ENCODE results near the gene CHORDC1.
"Not testable (repeated sequence)": the region's sequence is repeated elsewhere in the genome, so short reads cannot be mapped to it uniquely, and the experiment has no call there.

Gene CHORDC1

GRCh38 chr11:90222459-90223247, at the start of gene CHORDC1:
CHORDC1 (minus strand) TSS chr11:90223049; CDS start chr11:90222954, 95 bp downstream.
- DNase-seq, result peak; percentile 77

- no peak for DNase-seq
Observed at GRCh38 chr11:90257158-90257525, 34.3 kb upstream of the CHORDC1 start.

- DNase-seq, result no peak
Observed at GRCh38 chr11:90256404-90257157, 33.7 kb upstream of the CHORDC1 start.

- no peak for DNase-seq
Observed at GRCh38 chr11:90254065-90254464, 31.2 kb upstream of the CHORDC1 start.

DNA sequence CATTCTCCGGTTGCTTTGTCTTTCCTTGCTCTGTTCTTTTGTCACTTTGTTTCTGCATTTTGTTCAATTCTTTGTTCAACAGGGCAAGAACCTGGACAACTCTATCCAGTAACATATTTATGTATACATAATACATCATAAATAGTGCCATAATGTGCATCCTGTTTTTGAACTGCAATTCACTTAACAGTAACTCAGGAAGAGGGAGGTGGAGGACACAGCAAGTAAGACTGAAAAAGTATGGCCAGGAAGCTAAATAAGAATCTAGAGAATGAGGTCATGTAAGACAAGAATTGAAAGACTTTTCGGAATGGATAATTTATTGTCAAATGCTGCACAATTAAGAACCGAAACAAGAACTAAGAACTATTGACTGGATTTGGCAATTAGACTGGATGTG, 29.2 kb upstream of the CHORDC1 start:
- DNase-seq, result no peak

GRCh38 chr11:90251599-90251998, 28.8 kb upstream of the CHORDC1 start:
- no peak for DNase-seq

DNA sequence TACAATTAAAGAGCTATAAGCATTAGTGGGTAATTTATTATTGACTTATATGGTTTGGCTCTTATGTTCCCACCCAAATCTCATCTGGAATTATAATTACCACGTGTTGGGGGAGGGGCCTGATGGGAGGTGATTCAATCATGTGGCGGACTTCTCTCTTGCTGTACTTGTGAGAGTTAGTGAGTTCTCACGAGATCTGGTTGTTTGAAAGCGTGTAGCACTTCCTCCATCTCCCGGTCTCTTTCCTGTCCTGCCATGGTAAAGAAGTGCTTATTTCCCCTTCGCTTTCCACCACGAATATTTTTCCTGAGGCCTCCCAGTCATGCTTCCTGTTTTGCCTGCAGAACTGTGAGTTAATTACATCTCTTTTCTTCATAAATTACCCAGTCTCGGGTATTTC, 28.1 kb upstream of the CHORDC1 start:
- no peak for DNase-seq

DNA sequence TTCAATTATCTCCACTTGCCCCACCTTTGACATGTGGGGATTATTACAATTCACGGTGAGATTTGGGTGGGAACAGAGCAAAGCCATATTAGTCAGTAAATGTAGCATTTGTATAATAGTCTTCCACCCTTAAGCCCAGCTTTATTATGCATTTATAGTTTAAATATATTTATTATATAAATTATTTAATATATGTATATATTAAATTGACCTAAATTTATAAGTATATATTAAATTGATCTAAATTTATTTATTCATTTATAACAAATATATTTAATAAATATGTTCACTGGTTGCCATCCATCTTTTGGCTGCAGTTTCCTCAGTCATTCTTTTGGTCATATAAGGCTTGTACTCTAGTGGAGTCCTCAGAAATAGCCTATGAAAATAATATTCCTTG, 23.6 kb upstream of the CHORDC1 start:
- no peak for DNase-seq

DNA sequence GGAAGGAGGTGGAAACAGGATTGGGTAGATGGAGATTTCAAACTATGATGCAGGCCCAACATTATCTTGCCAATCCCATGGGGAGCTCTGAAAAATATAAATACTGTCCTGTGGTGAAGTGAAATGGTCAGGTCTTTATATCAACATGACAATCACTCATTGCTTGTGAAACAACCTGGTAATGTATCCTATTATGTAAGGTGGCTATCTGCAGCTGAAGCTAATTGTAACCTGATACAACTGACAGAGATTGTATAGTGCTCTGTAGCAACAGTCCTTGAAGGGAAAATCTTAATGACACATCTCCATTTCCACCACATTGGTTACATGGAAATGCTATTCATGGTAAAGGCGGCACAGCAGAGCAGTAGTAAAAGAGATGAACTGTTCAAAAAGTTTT, 20.7 kb upstream of the CHORDC1 start:
- DNase-seq, result peak; percentile 13

GRCh38 chr11:90242894-90243416, 20.1 kb upstream of the CHORDC1 start:
- DNase-seq, result no peak

- no peak for DNase-seq
Observed at GRCh38 chr11:90241414-90241813, 18.6 kb upstream of the CHORDC1 start.

- DNase-seq, result not testable (repeated sequence)
Observed at GRCh38 chr11:90239967-90240636, 17.3 kb upstream of the CHORDC1 start.

DNA sequence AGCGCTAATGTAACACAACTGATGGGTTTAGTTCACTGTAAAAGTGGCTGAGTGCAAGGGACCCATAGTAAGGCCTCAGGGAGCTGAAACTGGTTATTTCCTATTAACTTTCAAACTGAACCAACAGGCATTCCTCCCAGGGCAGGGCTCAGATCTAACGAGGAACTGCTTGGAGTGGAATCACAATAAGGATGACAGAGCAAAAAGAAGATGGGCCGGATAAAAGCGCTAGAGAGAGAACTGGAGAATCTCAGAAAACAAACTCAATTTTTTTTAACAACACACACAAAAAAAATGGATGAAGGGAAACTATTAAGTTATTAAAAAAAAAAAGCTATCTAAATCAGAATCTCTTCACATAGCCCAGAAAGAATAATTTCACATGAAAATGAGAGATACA, 14.2 kb upstream of the CHORDC1 start:
- no peak for DNase-seq

- DNase-seq, result no peak
Observed at GRCh38 chr11:90235526-90235925, 12.7 kb upstream of the CHORDC1 start.

- no peak for DNase-seq
Observed at GRCh38 chr11:90234977-90235376, 12.1 kb upstream of the CHORDC1 start.

GRCh38 chr11:90229791-90230190, 6.9 kb upstream of the CHORDC1 start:
- DNase-seq, result no peak

- DNase-seq, result no peak
Observed at GRCh38 chr11:90228056-90228455, 5.2 kb upstream of the CHORDC1 start.

DNA sequence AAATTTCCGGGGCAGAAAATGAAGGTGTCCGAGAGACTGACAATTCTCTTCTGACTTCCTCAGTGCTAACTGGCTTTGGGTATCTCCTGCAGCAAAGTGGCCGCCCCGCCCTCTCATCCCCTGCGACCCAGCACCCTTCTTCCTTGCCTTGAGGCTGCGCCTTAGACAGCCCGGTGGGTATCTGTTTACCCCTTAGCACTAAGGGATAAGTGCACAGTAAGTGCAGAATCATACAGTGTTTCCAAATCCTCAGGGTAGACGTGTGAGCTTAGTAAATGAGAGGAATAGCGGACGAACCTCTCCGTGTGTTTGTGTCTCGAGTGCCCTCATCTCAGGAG, 368 bp upstream of the CHORDC1 start:
- no peak for DNase-seq

DNA sequence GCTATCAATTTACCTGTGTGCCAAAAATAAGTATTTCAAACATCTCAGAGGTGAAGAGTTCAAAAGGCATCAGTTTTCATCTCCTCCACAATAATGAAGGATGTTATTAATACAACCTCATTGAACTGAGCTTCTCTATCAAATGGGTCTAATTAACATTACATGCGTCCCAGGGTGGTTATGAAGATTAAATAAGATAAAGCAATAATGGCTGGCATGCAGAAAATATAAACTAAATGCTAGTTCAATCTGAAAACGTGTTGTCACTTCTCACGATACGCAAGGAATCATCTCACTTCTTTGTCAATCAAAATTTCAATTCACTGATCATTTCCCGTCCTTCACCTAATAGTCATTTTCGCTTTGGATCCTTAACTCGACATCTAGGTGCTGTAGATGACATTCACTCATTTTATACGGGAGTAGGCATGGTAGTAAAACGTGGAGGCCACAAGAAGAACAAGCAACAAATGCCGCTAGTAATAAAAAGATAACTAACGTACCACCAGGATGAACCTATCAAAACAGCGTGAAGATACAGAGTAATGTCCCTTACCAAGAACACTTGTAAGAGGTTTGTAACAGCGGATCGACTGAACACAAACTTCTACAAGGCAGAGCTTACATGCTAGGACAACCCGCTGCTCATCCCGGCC, 918 bp downstream of the CHORDC1 start:
- no peak for DNase-seq

DNA sequence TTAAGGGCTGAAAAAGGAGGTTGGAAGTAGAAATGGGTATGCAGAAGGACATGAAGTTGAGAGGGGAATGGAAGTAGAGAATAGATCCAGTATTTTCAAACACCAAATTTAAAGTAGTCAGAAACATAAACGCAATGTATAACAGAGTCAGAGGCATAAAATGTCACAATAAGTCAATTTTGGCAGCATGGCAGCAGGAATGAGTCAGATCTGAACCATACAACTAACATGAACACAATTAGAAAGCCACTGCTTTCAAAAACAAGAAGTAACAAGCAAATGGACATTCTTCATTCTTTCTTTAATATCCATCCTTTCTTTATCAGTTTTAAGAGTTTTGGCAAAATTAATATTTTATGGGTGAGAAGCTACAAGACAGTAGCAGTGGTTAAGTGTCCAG, 2.5 kb downstream of the CHORDC1 start:
- no peak for DNase-seq

DNA sequence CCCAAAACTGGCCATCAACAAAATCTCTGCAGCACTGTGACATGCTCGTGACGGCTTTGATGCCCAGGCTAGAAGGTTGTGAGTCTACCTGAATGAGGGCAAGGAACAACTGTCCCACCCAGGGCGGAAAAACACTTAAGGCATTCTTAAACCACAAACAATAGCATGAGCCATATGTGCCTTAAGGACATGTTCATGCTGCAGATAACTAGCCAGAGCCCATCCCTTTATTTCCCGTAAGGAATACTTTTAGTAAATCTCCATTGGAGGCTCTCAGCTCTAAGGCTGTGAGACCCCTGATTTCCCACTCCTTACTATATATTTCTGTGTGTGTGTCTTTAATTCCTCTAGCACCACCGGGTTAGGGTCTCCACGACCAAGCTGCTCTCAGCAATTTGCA, 3.4 kb downstream of the CHORDC1 start:
- no peak for DNase-seq

DNA sequence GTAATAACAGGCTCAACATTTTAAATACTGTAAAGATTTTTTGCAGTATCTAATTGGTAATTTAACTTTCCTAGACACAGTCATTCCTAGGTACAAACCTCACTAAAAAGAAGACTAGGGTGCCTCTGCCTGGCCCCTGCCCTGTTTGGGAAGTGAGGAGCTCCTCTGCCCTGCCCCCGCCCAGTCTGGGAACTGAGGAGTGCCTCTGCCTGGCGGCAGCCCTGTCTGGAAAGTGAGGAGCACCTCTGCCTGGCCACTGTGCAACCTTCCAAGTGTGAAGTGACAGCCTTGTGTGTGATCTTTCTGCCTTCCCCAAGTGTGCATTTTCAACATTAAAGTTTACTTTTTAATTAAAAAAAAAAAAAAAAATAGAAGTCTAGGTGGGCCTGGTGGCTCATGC, 4.2 kb downstream of the CHORDC1 start:
- no peak for DNase-seq

DNA sequence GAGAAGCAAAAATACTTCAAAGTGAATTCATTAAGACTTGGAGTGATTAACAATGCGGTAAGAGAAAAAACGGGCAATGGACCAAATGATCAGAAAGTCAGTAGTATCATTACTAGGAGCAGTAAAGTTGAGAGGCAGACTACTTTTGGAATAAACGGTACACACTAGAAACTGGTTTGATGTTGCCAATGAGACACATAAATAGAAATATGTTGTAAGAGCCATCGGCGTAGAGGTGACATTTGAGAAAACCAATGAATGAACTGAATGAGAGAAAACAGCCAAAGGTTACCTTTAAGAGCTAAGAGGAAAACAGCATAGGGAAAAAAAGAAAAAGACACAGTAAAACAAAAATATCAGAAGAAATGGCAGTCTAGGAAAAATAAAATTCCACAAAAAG, 6.2 kb downstream of the CHORDC1 start:
- DNase-seq, result no peak

Data from NCI-H510A (cell line).